ENCODE results near the gene FIG4.
"Not testable (repeated sequence)": the region's sequence is repeated elsewhere in the genome, so short reads cannot be mapped to it uniquely, and the experiment has no call there.

The FIG4 gene

DNA sequence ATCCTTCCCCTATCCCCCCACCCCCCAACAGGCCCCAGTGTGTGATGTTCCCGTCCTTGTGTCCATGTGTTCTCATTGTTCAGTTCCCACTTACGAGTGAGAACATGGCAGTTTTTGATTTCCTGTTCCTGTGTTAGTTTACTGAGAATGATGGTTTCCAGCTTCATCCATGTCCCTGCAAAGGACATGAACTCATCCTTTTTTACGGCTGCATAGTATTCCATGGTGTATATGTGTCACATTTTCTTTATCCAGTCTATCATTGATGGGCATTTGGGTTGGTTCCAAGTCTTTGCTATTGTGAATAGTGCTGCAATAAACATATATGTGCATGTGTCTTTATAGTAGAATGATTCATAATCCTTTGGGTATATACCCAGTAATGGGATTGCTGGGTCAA lies 53.7 kb downstream of the FIG4 start:
- H3K27me3 Mint-ChIP-seq; H3K4me1 Mint-ChIP-seq (ENCODE audit: low read depth in 2 of 2); H3K4me3 Mint-ChIP-seq; ATAC-seq (replicated peaks); DNase-seq; H3K27ac Mint-ChIP-seq; H3K36me3 Mint-ChIP-seq (ENCODE audit: insufficient read depth); H3K9me3 Mint-ChIP-seq: not testable (repeated sequence)

DNA sequence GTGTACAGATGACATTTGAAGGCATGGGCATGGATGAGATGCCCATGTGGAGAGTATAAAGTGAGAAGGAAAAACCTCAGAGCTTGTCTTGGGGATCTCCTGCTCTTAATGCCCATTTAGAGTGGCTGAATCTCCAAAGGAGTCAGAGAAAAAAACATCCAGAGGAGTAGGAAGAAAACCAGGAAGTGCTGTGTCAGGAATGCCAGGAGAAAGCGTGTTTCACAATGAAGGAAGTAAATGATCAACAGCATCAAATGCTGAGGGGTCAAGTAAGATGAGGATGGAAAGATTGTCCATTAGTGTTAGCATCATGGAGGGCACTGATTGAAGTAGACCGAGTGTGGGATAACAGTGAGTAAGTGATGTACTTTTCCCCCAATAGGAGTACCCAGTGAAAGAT lies 56.1 kb downstream of the FIG4 start:
- Mint-ChIP-seq H3K27ac (no peak overlapping the region), H3K36me3 (ENCODE audit: insufficient read depth) (no peaks in the 10 kb centered on the region), H3K4me3 (no peak overlapping the region), H3K9me3 (no peaks in the 10 kb centered on the region), H3K4me1 (ENCODE audit: low read depth in 2 of 2) (no peaks in the 10 kb centered on the region), H3K27me3 (no peaks in the 10 kb centered on the region)
- no peak for ATAC-seq (replicated peaks)
- no peak for DNase-seq

DNA sequence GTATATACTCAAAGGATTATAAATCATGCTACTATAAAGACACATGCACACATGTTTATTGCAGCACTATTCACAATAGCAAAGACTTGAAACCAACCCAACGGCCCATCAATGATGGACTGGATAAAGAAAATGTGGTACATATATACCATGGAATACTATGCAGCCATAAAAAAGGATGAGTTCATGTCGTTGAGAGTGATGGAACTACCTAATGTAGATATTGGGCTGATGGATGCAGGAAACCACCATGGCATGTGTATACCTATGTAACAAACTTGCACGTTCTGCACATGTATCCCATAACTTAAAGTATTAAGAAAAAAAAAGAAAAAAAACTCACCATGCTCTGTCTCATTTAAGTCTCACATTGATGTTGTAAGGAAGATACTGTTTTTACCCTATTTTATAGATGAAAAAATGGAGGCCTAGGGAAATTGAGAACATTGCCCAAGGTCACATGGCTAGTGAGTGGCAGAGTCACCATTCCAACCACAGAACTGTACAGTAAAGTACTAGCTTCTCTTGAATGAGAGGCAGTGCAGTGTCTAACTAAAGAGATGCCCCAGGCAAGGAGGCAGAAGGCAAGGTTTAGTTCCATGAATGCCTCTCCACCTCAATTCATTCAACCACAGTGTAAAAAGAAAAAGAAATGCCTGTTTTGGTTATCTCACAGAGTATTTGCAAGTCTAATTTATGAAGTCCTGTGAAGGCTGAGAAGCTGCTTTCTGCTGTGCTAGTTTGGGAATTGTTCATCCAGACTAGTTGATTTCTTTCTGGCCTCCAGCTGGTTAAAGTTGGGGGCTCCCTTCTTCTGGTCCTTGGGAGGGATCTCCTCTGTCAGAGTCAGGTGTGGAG lies 68.2 kb downstream of the FIG4 start:
- Mint-ChIP-seq H3K9me3 (peaks cover 0 to 10% of the 10 kb centered on the region in 2 donors), H3K27me3 (no peaks in the 10 kb centered on the region), H3K36me3 (ENCODE audit: insufficient read depth) (peaks cover 21% of the 10 kb centered on the region), H3K27ac (peak overlapping the region; percentile 27 to 57), H3K4me1 (ENCODE audit: low read depth in 2 of 2) (peaks cover 10 to 15% of the 10 kb centered on the region in 2 donors), H3K4me3 (no peak overlapping the region)
- ATAC-seq (replicated peaks) (no peak), DNase-seq (no peak)

GRCh38 chr6:109760208-109760607 lies 69.1 kb downstream of the FIG4 start:
- Mint-ChIP-seq H3K27me3 (no peaks in the 10 kb centered on the region), H3K36me3 (ENCODE audit: insufficient read depth) (peaks cover 21% of the 10 kb centered on the region), H3K4me1 (ENCODE audit: low read depth in 2 of 2) (peaks cover 9 to 15% of the 10 kb centered on the region in 2 donors), H3K4me3 (no peak overlapping the region), H3K27ac (peak overlapping the region; percentile 27 to 57), H3K9me3 (peaks cover 0 to 10% of the 10 kb centered on the region in 2 donors)
- ATAC-seq (replicated peaks): no peak
- DNase-seq: no peak

- H3K36me3 Mint-ChIP-seq (ENCODE audit: insufficient read depth): peaks cover 22% of the 10 kb centered on the region
- no peak for DNase-seq
- no peak overlapping the region for H3K27ac Mint-ChIP-seq
- peaks cover 9 to 15% of the 10 kb centered on the region in 2 donors for H3K4me1 Mint-ChIP-seq (ENCODE audit: low read depth in 2 of 2)
- ATAC-seq (replicated peaks): no peak
- peaks cover 0 to 2% of the 10 kb centered on the region in 2 donors for H3K9me3 Mint-ChIP-seq
- no peak overlapping the region for H3K4me3 Mint-ChIP-seq
- no peaks in the 10 kb centered on the region for H3K27me3 Mint-ChIP-seq
Observed at GRCh38 chr6:109762166-109762565, 71.1 kb downstream of the FIG4 start.

DNA sequence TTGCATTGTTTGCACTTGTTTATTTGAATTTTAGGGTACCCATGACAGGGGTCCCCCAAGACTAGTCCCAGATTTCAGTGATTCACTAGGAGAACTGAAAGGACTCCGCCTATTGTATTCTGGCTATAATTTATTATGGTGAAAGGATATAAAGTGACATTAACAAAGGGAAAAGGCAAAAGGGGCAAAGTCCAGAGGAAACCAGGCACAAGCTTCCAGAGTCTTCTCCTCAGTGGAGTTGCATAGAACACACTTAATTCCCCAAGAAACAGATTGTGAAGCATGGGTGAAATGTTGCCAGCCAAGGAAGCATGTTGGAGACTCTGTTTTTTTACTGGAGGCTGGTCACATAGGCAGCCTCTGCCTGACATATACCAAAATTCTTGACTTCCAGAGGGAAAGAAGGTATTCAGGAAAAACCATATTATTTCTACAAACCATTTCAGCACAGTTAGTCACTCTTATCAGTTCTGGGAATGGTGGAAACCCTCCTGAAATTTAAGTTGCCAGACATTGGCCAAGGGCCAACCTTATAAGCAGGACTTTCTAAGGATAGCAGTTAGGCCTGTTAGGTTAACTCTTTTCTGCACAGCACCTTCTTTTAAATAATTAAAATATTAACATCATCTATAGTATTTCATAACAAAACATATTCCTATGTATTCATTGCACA lies 71.8 kb downstream of the FIG4 start:
- H3K4me3 Mint-ChIP-seq: no peak overlapping the region
- H3K27me3 Mint-ChIP-seq: no peaks in the 10 kb centered on the region
- H3K4me1 Mint-ChIP-seq (ENCODE audit: low read depth in 2 of 2): peaks cover 9 to 15% of the 10 kb centered on the region in 2 donors
- H3K27ac Mint-ChIP-seq: no peak overlapping the region
- peaks cover 21% of the 10 kb centered on the region for H3K36me3 Mint-ChIP-seq (ENCODE audit: insufficient read depth)
- no peak for ATAC-seq (replicated peaks)
- DNase-seq: no peak
- H3K9me3 Mint-ChIP-seq: no peaks in the 10 kb centered on the region

DNA sequence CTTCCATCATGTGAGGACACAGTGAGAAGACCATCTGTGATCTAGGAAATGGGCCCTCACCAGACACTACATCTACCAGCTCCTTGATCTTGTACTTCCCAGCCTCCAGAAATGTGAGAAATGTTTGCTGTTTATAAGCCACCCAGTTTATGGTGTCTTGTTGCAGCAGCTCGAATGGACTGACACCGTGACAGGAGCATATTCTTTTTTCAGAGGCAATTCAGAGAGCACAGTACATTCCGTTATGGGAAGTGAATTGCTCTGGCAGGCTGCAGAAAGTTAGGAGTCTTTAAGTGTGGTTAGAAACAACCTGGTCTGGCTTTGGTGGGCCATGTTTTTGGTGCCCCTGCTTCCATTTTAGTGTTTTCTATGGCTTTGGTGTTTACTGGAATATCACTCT lies 75.1 kb downstream of the FIG4 start:
- DNase-seq: no peak
- Mint-ChIP-seq H3K27me3 (no peaks in the 10 kb centered on the region), H3K4me3 (no peak overlapping the region), H3K4me1 (ENCODE audit: low read depth in 2 of 2) (no peaks in the 10 kb centered on the region), H3K27ac (peak overlapping the region in 1 of 2 donors; percentile 4), H3K9me3 (no peaks in the 10 kb centered on the region), H3K36me3 (ENCODE audit: insufficient read depth) (peaks cover 21% of the 10 kb centered on the region)
- ATAC-seq (replicated peaks): no peak

GRCh38 chr6:109767961-109768360 lies 76.9 kb downstream of the FIG4 start:
- DNase-seq (no peak), ATAC-seq (replicated peaks) (no peak)
- no peaks in the 10 kb centered on the region for H3K27me3 Mint-ChIP-seq
- peaks cover 23% of the 10 kb centered on the region for H3K36me3 Mint-ChIP-seq (ENCODE audit: insufficient read depth)
- H3K27ac Mint-ChIP-seq: peak overlapping the region in 1 of 2 donors; percentile 33
- no peaks in the 10 kb centered on the region for H3K9me3 Mint-ChIP-seq
- H3K4me3 Mint-ChIP-seq: no peak overlapping the region
- H3K4me1 Mint-ChIP-seq (ENCODE audit: low read depth in 2 of 2): peaks cover 5 to 6% of the 10 kb centered on the region in 2 donors

DNA sequence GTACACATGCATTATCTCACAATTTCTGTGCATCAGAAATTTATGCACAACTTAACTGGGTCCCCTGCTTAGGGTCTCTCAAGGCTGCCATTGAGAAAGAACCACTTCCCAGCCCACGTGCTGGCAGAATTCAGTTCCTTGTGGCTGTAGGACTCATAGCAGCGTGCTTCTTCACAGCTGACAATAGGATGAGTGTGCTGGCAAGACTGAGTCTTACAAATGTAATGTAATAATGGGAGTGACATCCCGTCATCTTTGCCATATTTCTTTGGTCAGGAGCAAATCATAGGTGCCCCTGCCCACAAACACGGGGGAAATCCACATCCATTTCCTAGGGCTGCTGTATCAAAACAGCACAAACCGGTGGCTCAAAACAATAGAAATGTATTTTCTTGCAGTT lies 77.4 kb downstream of the FIG4 start:
- no peaks in the 10 kb centered on the region for H3K27me3 Mint-ChIP-seq
- ATAC-seq (replicated peaks) (no peak), DNase-seq (no peak)
- H3K27ac Mint-ChIP-seq: no peak overlapping the region
- H3K4me1 Mint-ChIP-seq (ENCODE audit: low read depth in 2 of 2): peaks cover 5 to 6% of the 10 kb centered on the region in 2 donors
- peaks cover 22% of the 10 kb centered on the region for H3K36me3 Mint-ChIP-seq (ENCODE audit: insufficient read depth)
- H3K4me3 Mint-ChIP-seq: no peak overlapping the region
- no peaks in the 10 kb centered on the region for H3K9me3 Mint-ChIP-seq

- Mint-ChIP-seq H3K4me3 (no peak overlapping the region), H3K36me3 (ENCODE audit: insufficient read depth) (peaks cover 15% of the 10 kb centered on the region), H3K27me3 (no peaks in the 10 kb centered on the region), H3K4me1 (ENCODE audit: low read depth in 2 of 2) (peaks cover 5 to 6% of the 10 kb centered on the region in 2 donors), H3K27ac (peak overlapping the region in 1 of 2 donors; percentile 32), H3K9me3 (no peaks in the 10 kb centered on the region)
- DNase-seq (no peak), ATAC-seq (replicated peaks) (no peak)
Observed at GRCh38 chr6:109769213-109769612, 78.1 kb downstream of the FIG4 start.

DNA sequence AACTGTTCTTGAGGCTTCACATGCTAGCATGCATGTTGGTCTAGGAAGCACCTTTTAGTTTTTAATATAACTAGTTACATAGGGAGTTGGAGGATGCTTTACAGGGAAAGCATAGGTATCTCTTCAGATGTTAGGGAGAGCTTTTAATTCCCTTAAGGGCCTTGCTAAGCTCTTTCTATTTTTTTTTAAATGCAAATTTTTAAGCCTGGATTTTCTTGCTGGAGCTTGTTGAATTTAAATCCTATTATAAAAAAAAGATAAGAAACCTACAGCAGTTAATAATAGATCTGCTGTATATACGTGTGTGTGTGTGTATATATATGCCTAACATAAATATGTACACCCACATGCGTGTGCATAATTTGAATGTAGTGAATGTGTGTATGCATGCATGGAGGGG lies 79.0 kb downstream of the FIG4 start:
- Mint-ChIP-seq H3K36me3 (ENCODE audit: insufficient read depth) (peaks cover 13% of the 10 kb centered on the region), H3K27me3 (no peaks in the 10 kb centered on the region), H3K4me1 (ENCODE audit: low read depth in 2 of 2) (peaks cover 5 to 6% of the 10 kb centered on the region in 2 donors), H3K4me3 (no peak overlapping the region), H3K9me3 (no peaks in the 10 kb centered on the region), H3K27ac (peak overlapping the region in 1 of 2 donors; percentile 27)
- no peak for ATAC-seq (replicated peaks)
- no peak for DNase-seq

DNA sequence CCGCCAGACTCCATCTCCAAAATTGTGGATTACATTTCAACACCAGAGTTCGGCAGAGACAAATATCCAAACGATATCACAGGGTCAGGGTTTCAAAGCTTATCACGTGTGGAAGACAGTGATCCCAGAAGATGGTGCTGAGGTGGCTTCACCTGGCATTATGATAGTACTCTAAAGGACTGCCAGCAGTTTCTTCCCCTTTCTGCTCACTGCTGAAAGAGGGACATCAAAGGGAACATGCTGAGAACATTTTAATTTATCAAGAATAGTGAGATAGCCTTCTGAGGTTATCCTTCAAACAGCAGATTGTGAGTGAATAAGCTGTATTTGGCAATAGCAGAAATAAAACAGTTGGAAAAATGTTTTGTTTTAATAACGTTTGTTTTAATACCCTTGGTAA lies 79.7 kb downstream of the FIG4 start:
- H3K27ac Mint-ChIP-seq: peak overlapping the region; percentile 27 to 48
- DNase-seq (no peak), ATAC-seq (replicated peaks) (no peak)
- H3K4me3 Mint-ChIP-seq: no peak overlapping the region
- no peaks in the 10 kb centered on the region for H3K27me3 Mint-ChIP-seq
- peaks cover 5 to 6% of the 10 kb centered on the region in 2 donors for H3K4me1 Mint-ChIP-seq (ENCODE audit: low read depth in 2 of 2)
- H3K36me3 Mint-ChIP-seq (ENCODE audit: insufficient read depth): peaks cover 13% of the 10 kb centered on the region
- H3K9me3 Mint-ChIP-seq: no peaks in the 10 kb centered on the region

GRCh38 chr6:109771939-109772755 lies 81.1 kb downstream of the FIG4 start:
- peaks cover 10% of the 10 kb centered on the region for H3K36me3 Mint-ChIP-seq (ENCODE audit: insufficient read depth)
- not testable (repeated sequence) for H3K9me3 Mint-ChIP-seq; H3K4me3 Mint-ChIP-seq; H3K27me3 Mint-ChIP-seq; ATAC-seq (replicated peaks); DNase-seq; H3K27ac Mint-ChIP-seq; H3K4me1 Mint-ChIP-seq (ENCODE audit: low read depth in 2 of 2)

All from effector memory CD8-positive, alpha-beta T cell (primary cell).